HG03103 (cell line): ENCODE results near the gene PSMC3.

Experiments used
- ATAC-seq: cut with Tn5 transposase; IDR thresholded peaks from one replicate; pipeline ENCODE4 v1.9.1; 2021; ENCODE audit warnings: low read depth; ENCODE audit not compliant: unreplicated experiment

The PSMC3 gene

DNA sequence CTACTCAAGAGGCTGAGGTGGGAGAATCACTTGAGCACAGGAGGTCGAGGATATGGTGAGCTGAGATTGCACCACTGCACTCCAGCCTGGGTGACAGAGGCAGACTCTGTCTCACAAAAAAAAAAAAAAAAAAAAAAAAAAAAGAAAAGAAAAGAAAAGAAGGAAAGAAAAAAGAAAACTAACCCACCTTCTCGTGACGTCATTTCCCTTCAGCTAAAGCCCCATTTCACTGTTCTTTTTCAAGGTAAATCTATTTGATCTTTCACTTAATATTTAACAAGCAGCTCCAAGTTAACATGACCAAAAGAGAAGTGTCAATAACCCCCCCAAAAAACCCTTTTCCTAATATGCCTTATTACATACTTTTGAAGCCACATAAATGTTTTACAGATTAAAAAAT, 17.6 kb upstream of the PSMC3 start:
- ATAC-seq: no peak

- ATAC-seq: no peak
Observed at GRCh38 chr11:47443028-47443700, 16.9 kb upstream of the PSMC3 start.

DNA sequence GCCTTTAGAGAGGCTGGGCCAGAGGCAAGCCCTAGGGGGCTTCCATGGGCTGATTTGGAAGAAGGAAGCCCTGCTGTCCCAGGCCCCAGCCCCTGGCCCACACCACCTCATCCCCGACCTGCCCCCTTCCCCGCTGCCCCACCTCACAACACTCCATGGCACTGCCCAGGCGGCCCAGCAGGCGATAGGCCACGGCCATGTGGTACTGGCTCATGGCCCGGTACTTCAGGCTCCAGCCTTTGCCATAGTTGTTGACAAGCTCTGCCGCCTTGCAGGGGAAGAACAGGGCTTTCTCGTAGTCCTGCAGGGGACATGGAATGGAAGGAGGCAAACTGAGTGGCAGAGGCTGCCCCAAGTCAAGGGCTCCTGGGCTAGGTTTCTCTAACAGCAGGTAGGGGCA, 16.3 kb upstream of the PSMC3 start:
- ATAC-seq: no peak

DNA sequence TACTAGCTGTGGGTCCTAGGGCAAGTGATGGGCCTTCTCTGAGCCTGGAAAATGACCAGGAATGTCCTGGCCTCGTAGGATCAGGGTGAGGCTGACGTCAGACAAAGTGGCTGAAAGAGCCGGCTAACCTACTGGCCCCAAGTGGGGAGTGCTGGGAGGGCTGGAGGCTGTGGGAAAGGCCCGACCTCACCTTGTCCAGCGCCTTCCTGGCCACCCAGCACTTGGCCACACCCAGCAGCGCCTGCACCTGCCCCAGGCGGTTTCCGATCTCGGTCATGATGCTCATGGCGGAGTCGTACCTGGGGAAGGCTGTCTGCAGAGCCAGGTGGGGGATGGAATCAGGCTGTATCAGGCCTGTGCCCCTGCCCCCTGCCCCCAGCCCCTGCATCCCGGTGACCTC, 15.2 kb upstream of the PSMC3 start:
- no peak for ATAC-seq

GRCh38 chr11:47440054-47440476, 13.8 kb upstream of the PSMC3 start:
- ATAC-seq: no peak

DNA sequence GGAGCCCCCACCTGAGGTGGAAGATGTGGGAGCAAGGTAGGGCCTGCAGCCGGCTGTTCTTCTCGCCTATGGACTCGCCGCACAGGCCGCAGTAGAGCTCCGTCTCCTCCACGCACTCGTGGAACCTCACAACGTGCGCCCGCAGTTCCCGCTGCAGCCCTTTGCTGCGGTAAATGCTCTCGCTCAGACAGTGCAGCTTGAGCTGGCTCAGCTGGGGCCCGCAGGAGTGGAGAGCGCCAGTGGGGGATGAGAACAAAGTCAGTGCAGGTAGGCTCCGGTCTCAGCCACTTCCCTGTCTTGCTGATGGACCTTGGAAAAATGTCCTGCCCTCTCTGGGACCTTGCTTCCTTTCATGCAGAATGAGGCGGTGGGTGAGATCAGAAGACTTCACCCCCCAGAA, 12.5 kb upstream of the PSMC3 start:
- no peak for ATAC-seq

- no peak for ATAC-seq
Observed at GRCh38 chr11:47437746-47438418, 11.6 kb upstream of the PSMC3 start.

DNA sequence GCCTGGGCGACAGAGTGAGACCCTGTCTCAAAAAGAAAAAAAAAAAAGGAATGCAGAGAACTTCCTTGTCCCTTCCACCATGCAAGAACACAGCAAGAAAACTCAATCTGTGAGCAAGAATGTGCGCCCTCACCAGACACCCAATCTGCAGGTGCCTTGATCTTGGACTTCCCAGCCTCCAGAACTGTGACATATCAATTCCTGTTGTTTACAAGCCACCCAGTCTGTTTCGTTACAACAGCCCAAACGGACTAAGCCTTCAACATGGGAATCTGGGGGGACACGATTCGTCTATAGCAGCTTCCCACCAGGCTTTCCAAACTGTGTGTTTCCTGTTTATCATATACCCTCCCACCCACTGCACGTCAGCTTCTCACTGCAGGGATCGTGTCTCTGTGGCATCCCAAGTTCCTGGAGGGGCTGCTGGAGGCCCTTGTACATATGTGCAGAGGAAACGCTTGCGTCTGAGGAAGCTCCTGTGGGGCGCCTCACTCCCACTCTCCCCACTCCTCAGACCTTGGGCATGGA, 11.0 kb upstream of the PSMC3 start:
- no peak for ATAC-seq

- no peak for ATAC-seq
Observed at GRCh38 chr11:47436726-47437125, 10.5 kb upstream of the PSMC3 start.

- ATAC-seq: no peak
Observed at GRCh38 chr11:47435687-47436086, 9.4 kb upstream of the PSMC3 start.

- no peak for ATAC-seq
Observed at GRCh38 chr11:47434011-47434786, 8.0 kb upstream of the PSMC3 start.

GRCh38 chr11:47433157-47433556, 6.9 kb upstream of the PSMC3 start:
- ATAC-seq: no peak

DNA sequence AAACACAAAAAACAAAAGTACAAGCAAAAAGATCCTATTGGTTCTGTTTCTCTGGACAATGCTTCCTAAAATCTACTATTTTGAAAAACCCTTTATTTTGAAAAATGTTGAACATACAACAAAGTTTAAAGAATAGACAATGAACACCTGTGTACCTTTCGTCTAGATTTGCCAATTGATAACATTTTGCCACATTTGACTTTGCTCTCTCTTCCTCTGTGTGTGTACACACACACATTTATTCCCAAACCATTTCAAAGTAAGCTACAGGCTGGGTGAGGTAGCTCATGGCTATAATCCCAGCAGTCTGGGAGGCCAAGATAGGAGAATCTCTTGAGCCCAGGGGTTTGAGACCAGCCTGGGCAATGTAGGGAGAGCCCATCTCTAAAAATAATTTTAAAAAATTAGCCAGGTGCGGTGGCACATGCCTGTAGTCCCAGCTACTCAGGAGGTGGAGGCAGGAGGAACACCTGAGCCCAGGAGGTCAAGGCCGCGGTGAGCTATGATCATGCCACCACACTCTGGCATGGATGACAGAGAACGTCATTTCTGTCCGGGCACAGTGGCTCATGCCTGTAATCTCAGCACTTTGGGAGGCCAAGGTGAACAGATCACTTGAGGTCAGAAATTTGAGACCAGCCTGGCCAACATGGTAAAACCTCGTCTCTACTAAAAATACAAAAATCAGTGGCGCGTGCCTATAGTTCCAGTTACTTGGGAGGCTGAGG, 5.3 kb upstream of the PSMC3 start:
- ATAC-seq: no peak

DNA sequence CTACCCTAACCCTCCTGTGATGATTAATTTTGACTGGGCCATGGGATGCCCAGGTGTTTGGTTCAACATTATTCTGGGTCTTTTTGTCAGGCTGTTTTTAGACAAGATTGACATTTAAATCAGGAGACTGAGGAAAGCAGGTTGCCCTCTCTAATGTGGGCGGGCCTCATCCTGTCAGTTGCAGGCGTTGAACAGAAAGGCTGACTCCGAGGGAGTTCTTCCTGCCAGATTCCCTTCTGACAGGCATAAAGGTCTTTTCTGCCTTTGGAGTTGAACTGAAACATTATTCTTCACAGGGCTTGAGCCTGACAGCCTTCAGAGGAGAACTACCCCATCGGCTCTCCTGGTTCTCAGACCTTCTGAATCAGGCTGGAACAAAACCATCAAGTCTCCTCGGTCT, 4.3 kb upstream of the PSMC3 start:
- ATAC-seq: no peak

GRCh38 chr11:47425611-47426010, 628 bp downstream of the PSMC3 start:
- ATAC-seq: no peak

- ATAC-seq: no peak
Observed at GRCh38 chr11:47418454-47419259, 7.6 kb downstream of the PSMC3 start.

DNA sequence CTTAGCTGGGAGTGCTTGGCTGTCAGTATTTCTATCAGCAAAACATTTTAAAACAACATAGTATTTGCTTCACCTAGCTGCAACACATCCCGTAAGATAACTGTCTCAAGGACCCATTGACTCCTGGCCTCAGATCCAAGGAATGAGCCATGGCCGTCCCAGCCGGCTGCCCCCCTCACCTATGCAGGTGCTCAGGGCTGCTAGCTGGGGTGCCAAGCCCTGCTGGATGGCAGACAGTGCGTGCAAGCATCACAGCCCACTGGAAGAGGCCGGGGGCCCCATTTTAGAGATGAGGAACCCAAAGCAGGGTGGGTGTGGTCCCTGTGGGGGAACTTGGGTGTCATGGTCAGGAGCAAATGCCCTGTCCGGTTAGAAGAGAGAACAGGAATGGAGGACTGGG, 8.5 kb downstream of the PSMC3 start:
- ATAC-seq: no peak

- ATAC-seq: no peak
Observed at GRCh38 chr11:47415949-47416472, 10.2 kb downstream of the PSMC3 start.

DNA sequence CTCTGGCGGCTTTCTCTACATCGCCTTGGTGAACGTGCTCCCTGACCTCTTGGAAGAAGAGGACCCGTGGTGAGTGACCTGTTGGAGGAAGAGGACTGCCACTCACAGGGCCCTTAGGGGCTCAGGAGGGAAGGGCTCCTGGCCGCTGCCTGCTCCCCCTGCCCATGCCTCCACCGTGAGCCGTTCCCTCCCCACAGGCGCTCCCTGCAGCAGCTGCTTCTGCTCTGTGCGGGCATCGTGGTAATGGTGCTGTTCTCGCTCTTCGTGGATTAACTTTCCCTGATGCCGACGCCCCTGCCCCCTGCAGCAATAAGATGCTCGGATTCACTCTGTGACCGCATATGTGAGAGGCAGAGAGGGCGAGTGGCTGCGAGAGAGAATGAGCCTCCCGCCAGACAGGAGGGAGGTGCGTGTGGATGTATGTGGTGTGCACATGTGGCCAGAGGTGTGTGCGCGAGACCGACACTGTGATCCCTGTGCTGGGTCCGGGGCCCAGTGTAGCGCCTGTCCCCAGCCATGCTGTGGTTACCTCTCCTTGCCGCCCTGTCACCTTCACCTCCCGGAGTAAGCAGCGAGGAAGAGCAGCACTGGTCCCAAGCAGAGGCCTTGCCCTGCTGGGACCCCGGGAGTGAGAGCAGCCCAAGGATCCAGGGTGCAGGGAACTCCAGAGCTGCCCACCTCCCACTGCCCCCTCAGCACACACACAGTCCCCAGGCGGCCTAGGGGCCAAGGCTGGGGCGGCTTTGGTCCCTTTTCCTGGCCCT, 11.0 kb downstream of the PSMC3 start:
- ATAC-seq: no peak
